ENCODE results near the gene CD22.

The CD22 gene

GRCh38 chr19:35331551-35332214 lies 2.7 kb downstream of the CD22 start:
- Histone ChIP-seq H3K9me3 (ENCODE audit: control insufficient read depth, insufficient read depth, low read length) (no peaks in the 10 kb centered on the region), H3K9me2 (replicated peaks; ENCODE audit: control insufficient read depth, low read length) (no peaks in the 10 kb centered on the region), H3F3A (ENCODE audit: control insufficient read depth, insufficient read depth) (peaks cover 53% of the 10 kb centered on the region), H3K4me3 (ENCODE audit: low read length) (peak overlapping the region; percentile 83), H3K36me3 (ENCODE audit: control insufficient read depth, low read length) (peaks cover 80% of the 10 kb centered on the region), H3K79me2 (ENCODE audit: control insufficient read depth, low read length) (peaks cover 98% of the 10 kb centered on the region), H3K27me3 (ENCODE audit: control insufficient read depth, low read length) (no peaks in the 10 kb centered on the region), H3K27ac (ENCODE audit: low read depth, low read length) (peak overlapping the region; percentile 98), H3K4me2 (ENCODE audit: low read length) (peak overlapping the region; percentile 92), H3K4me1 (ENCODE audit: control insufficient read depth, low read length) (peaks cover 82% of the 10 kb centered on the region), H4K20me1 (ENCODE audit: control insufficient read depth, insufficient read depth, low read depth, low read length) (peaks cover 19% of the 10 kb centered on the region)
- TF ChIP-seq CTCF (IDR thresholded peaks at IDR 0.05; ENCODE audit: low read depth, low read length, poor library complexity, severe bottlenecking) (no peak), EZH2phosphoT487 (IDR thresholded peaks at IDR 0.05; ENCODE audit: borderline replicate concordance, low read length) (no peak)

- Histone ChIP-seq H3K79me2 (ENCODE audit: control insufficient read depth, low read length) (peaks cover 98% of the 10 kb centered on the region), H4K20me1 (ENCODE audit: control insufficient read depth, insufficient read depth, low read depth, low read length) (peaks cover 23% of the 10 kb centered on the region), H3K27ac (ENCODE audit: low read depth, low read length) (peak overlapping the region; percentile 98), H3K9me3 (ENCODE audit: control insufficient read depth, insufficient read depth, low read length) (no peaks in the 10 kb centered on the region), H3F3A (ENCODE audit: control insufficient read depth, insufficient read depth) (peaks cover 59% of the 10 kb centered on the region), H3K4me2 (ENCODE audit: low read length) (peak overlapping the region; percentile 92), H3K36me3 (ENCODE audit: control insufficient read depth, low read length) (peaks cover 91% of the 10 kb centered on the region), H3K27me3 (ENCODE audit: control insufficient read depth, low read length) (no peaks in the 10 kb centered on the region), H3K4me3 (ENCODE audit: low read length) (peak overlapping the region; percentile 83), H3K9me2 (replicated peaks; ENCODE audit: control insufficient read depth, low read length) (no peaks in the 10 kb centered on the region), H3K4me1 (ENCODE audit: control insufficient read depth, low read length) (peaks cover 82% of the 10 kb centered on the region)
- TF ChIP-seq EZH2phosphoT487 (IDR thresholded peaks at IDR 0.05; ENCODE audit: borderline replicate concordance, low read length) (no peak), CTCF (IDR thresholded peaks at IDR 0.05; ENCODE audit: low read depth, low read length, poor library complexity, severe bottlenecking) (no peak)
Measured at GRCh38 chr19:35332817-35333216, 3.8 kb downstream of the CD22 start.

- no peaks in the 10 kb centered on the region for H3K9me2 ChIP-seq (replicated peaks; ENCODE audit: control insufficient read depth, low read length)
Measured at GRCh38 chr19:35334144-35334753, 5.3 kb downstream of the CD22 start.

More at GRCh38 chr19:35334144-35334753, 5.3 kb downstream of the CD22 start:
- TF ChIP-seq EZH2phosphoT487 (IDR thresholded peaks at IDR 0.05; ENCODE audit: borderline replicate concordance, low read length) (no peak), CTCF (IDR thresholded peaks at IDR 0.05; ENCODE audit: low read depth, low read length, poor library complexity, severe bottlenecking) (no peak)
- peaks cover 98% of the 10 kb centered on the region for H3K36me3 ChIP-seq (ENCODE audit: control insufficient read depth, low read length)
- H3K79me2 ChIP-seq (ENCODE audit: control insufficient read depth, low read length): peaks cover 95% of the 10 kb centered on the region
- peak overlapping the region; percentile 92 for H3K4me2 ChIP-seq (ENCODE audit: low read length)
- H3K4me3 ChIP-seq (ENCODE audit: low read length): peak overlapping the region; percentile 83
- no peaks in the 10 kb centered on the region for H3K27me3 ChIP-seq (ENCODE audit: control insufficient read depth, low read length)
- H4K20me1 ChIP-seq (ENCODE audit: control insufficient read depth, insufficient read depth, low read depth, low read length): peaks cover 30% of the 10 kb centered on the region
- H3K27ac ChIP-seq (ENCODE audit: low read depth, low read length): peak overlapping the region; percentile 98
- peaks cover 84% of the 10 kb centered on the region for H3K4me1 ChIP-seq (ENCODE audit: control insufficient read depth, low read length)
- H3F3A ChIP-seq (ENCODE audit: control insufficient read depth, insufficient read depth): peaks cover 57% of the 10 kb centered on the region
- H3K9me3 ChIP-seq (ENCODE audit: control insufficient read depth, insufficient read depth, low read length): no peaks in the 10 kb centered on the region

All from DOHH2 (cell line).